Measurements from ENCODE around the gene PGLYRP1.

- TF ChIP-seq YY1 (IDR thresholded peaks at IDR 0.05; ENCODE audit: insufficient read depth, insufficient read length) (no peak), SUZ12 (IDR thresholded peaks at IDR 0.05; ENCODE audit: extremely low read depth, insufficient read depth, insufficient read length) (no peak), ZNF274 (IDR thresholded peaks at IDR 0.05; ENCODE audit: low read depth, low read length) (no peak)
Measured at GRCh38 chr19:45972081-45972946, 50.5 kb downstream of the PGLYRP1 start.
